HG02588 (cell line): Measurements from ENCODE around the gene IL1RAP.

ENCODE experiments used
- ATAC-seq: cut with Tn5 transposase; IDR thresholded peaks from one replicate; pipeline ENCODE4 v1.9.1; 2021; ENCODE audit warnings: mild to moderate bottlenecking, moderate library complexity; ENCODE audit not compliant: unreplicated experiment

IL1RAP gene

DNA sequence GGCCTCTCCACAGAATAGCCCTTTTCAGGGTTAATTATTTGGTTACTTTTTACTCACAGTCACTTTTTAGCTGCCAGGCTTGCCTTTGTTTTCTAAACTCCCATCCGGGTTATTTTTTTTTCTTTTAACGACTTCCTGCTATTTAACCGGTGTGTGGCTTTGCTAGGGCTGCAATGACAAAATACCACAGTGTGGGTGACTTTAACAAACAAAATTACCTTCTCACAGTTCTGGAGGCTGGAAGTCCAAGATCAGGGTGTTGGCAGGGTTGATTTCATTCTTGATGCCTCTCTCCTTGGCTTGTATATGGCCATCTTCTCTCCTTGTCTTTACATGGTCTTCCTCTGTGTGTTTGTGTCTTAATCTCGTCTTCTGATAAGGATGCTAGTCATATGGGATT lies 91.5 kb downstream of the IL1RAP start:
- ATAC-seq, result no peak

DNA sequence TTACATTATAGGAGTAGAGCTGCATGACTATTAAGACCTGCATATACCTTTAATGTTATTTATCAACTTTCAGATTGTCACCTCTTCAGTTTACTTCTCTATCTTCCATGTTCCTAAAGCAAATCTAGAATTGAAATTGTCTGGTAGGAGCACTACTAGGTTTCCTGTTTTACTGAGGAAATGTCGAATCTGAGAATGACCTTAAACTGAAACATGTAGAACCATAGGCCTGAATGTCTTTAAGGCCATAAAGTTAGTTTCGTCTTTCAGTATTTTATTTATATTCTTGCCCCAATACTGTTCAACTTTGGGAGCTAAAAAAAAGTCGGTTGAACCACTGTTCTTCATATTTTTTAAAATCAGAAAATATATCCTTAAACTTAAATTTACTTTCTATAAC lies 92.7 kb downstream of the IL1RAP start:
- ATAC-seq, result no peak

- ATAC-seq, result no peak
These were observed 93.1 kb downstream of the IL1RAP start for GRCh38 chr3:190607021-190607420.

GRCh38 chr3:190608850-190609589 lies 95.1 kb downstream of the IL1RAP start:
- ATAC-seq, result no peak

DNA sequence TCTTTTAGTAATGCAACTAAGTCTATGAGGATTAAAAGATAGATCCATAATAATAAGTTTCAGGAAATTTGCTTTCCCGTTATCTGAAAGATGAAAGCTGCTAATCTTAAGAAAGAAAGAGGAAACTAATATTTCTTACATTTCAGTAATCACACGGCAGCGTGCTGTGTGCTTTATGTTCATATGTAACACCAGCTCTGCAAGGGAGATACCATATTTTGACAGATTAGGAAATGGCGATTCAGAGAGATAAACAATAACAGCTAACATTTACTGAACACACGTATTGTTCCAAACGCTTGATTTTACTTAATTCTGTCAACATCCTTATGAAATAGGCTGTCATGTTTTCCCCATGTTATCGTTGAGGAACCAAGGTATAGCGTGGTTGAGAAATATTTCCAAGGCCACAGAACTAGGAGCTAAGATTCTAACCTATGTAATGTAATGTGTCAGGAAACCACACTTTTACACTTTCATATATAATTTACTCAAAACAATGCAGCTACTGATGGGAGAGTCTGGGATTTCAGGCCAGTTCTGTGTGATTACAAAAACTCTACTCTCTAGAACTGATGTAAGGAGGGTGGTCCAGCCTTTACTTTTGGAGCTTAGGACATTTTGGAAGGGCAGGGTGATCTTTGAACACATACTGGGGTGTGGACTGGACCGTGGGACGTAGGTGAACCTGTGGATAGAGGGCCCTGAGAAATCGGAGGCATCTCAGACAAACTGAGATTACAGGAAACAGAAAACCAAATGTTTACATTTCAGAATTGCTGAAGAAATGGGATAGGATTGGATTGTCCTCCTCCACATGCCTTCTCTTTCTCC lies 100.6 kb downstream of the IL1RAP start:
- no peak for ATAC-seq

DNA sequence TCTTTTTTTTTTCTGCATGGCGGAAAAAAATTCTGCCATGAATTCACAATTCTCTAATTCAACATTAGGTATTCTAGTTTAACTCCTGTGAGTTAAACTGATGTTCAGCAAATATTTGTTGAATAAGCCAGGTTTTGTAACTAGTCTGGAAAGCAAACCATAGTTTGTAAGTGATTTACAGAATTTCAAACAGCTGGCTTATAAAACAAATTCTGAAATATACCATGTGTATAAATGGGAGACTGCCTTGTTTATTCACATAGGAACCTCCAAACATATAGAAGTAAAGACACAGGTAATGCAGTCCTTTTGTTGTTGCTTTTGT lies 101.1 kb downstream of the IL1RAP start:
- no peak for ATAC-seq

DNA sequence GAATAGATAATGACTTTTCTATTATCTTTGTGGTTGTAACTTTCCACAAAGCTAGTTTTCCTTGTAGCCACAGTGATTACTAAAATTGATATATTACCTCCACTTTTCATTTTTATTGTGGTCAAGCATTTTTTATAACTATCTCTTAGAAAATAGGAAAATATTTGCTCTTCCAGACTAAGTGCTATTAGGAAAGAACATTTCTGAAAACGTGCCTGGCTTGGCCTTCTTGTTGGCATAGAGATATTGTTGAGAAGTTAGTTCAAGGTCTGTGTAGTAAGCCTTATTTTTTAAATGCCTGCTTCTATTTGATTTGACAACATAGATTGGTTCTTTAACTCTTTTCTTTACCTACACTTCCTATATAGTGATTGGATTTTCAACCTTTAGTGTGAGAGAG lies 101.7 kb downstream of the IL1RAP start:
- ATAC-seq, result no peak

- no peak for ATAC-seq
These were observed 102.8 kb downstream of the IL1RAP start for GRCh38 chr3:190616637-190617036.

- peak; percentile 66 for ATAC-seq
These were observed 103.3 kb downstream of the IL1RAP start for GRCh38 chr3:190617185-190617584.

DNA sequence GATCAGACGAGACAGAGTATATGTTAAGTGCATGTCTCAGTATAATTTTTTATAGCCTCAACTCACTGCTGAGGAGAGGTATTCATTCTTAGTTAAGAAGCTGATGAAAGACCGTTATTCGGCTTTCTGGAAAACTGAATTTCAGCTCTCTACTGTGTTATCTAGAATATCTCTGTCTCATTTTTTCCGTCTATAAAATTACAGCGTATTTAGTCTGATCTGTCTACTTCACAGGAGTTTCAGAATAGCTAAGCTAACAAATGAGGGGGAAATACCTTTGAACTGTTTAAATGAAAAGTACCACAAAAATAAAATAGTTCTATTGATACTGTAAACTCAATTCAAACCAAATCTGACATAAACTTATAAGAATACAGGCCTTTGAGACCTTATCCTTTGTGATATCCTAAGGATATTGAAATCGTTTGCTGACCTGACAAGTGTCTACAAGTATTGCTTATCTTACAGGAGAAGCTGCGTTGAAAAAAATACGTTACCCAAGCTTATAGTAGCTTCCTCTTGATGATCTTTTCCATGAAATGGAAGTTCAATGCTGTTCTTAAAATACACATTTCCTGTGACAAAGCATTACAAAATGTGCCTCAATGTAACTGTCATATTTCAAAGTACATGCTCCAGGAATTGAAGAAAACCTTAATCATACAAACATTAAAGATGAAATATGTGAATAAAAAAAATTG lies 104.6 kb downstream of the IL1RAP start:
- no peak for ATAC-seq

GRCh38 chr3:190619353-190619752 lies 105.5 kb downstream of the IL1RAP start:
- no peak for ATAC-seq

- ATAC-seq, result no peak
These were observed 105.9 kb downstream of the IL1RAP start for GRCh38 chr3:190619761-190620160.

- ATAC-seq, result no peak
These were observed 107.2 kb downstream of the IL1RAP start for GRCh38 chr3:190620886-190621608.

DNA sequence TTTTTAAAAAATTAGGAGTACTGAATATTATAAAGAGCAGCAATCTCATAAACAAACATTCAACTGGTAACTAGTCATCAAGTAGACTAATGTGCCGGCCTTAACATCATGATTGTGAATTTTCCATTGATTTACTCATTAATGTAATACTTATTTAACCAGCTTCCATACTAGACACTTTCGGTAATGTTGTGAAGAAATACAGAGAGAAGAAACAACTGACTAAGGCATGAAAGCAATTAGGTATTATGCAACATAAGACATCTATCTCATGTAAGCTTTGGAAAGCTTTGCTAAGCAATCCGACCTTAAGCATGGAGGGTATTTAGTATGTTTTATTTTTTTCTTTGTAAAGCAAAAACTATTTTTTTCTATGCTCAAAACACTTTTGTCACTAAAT lies 108.0 kb downstream of the IL1RAP start:
- no peak for ATAC-seq

DNA sequence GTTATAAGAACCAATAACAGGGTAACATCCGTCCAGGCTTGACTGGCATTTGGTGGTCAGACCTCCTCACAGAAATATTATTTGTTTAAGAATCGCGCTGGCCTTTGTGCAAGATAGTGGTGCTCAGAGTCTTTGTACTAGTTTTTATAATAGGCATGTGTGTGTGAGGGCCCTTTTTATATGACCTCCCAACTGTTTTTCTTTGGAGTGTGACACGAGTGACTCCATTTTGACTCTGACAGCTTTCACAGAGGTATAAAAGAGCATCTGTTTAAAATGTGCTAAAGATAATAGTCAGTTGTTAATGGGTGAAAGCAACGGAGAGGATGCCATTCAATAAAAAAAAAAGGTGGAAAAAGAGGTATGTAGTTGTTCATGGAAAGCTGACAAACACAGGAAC lies 110.4 kb downstream of the IL1RAP start:
- no peak for ATAC-seq

GRCh38 chr3:190626951-190627620 lies 113.2 kb downstream of the IL1RAP start:
- ATAC-seq, result no peak

DNA sequence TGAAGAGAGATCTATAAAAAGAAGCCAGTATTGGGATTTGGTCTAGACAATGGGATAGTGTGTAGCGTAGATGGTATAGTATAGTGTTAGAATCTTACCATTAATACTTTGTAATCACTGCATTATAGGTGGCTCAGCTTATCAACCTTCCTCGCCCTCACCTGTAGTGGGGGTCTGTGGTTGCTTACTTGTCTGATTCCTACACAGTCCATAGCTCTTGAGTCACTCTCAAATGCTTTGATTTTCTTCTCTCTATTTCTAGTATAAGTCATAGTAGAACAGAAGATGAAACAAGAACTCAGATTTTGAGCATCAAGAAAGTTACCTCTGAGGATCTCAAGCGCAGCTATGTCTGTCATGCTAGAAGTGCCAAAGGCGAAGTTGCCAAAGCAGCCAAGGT lies 115.2 kb downstream of the IL1RAP start:
- no peak for ATAC-seq

GRCh38 chr3:190631295-190631694 lies 117.4 kb downstream of the IL1RAP start:
- no peak for ATAC-seq

DNA sequence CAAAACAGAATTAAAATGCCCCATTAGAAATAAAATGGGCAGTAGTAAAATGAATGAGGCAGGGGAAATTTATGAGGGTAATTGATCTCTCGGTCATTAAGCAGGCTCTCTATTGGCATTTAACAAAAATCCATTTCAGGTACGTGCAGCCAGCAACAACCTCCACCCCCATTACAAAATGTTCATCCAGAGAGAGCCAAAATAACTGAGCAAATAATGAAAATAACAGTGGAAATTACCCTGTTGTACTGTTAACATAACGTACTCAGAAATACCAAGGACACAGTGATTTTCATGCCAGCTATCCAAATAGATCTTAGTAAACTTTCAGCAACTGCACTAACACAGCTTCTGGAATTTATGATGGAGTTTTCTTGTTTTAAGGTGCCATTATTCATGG lies 127.7 kb downstream of the IL1RAP start:
- ATAC-seq, result no peak

DNA sequence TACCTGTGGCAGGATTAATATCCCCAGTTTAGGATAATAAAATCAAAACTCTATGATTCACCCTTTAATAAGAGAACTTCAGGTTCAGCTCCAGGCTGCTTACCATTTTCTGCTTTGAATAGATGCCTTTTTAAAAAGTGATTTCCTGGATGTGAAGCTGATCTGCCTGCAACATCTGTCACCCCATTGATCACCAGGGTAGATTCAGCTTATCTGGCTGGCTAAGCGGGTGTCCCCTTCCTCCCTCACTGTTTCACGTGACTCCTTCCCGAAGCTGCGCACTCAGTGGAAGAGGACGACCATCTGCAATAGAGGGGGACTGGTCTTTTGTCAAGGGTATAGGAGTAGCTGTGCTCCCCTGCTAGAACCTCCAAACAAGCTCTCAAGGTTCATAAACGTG lies 128.1 kb downstream of the IL1RAP start:
- no peak for ATAC-seq

- ATAC-seq, result no peak
These were observed 130.2 kb downstream of the IL1RAP start for GRCh38 chr3:190644035-190644434.
